ENCODE measurements around the gene USP21. TPM values are rescaled to one million over a fixed set of nuclear protein-coding genes. Genes with fewer than 3 reads are reported as not detected.

Gene USP21
- total RNA-seq, 1 experiment from 2014 or later, result 43.9 TPM

- Histone ChIP-seq H3K9ac (ENCODE audit: low read length) (no peak overlapping the region), H4K20me1 (ENCODE audit: insufficient read depth, low read depth, low read length) (no peaks in the 10 kb centered on the region), H2AFZ (ENCODE audit: low read length) (no peak overlapping the region), H3K27ac (ENCODE audit: low read length) (no peak overlapping the region), H3K4me3 (ENCODE audit: low read length) (no peak overlapping the region), H3K9me2 (replicated peaks; ENCODE audit: insufficient read depth, low read length) (no peaks in the 10 kb centered on the region), H3K4me1 (ENCODE audit: low read length) (no peaks in the 10 kb centered on the region; the same call in 1 of the 2 replicates), H3K9me3 (ENCODE audit: low read length) (no peaks in the 10 kb centered on the region), H3K4me2 (ENCODE audit: low read depth, low read length, poor library complexity, severe bottlenecking) (no peak overlapping the region), H3K27me3 (ENCODE audit: low read length) (no peaks in the 10 kb centered on the region), H3K79me2 (ENCODE audit: low read length) (no peaks in the 10 kb centered on the region), H3K36me3 (ENCODE audit: insufficient read depth, low read length) (no peaks in the 10 kb centered on the region)
- no peak for DNase-seq
Observed at GRCh38 chr1:161140755-161141400, 18.4 kb upstream of the USP21 start.

- Histone ChIP-seq H3K9me3 (ENCODE audit: low read length) (no peaks in the 10 kb centered on the region), H3K9me2 (replicated peaks; ENCODE audit: insufficient read depth, low read length) (no peaks in the 10 kb centered on the region), H3K27ac (ENCODE audit: low read length) (no peak overlapping the region), H2AFZ (ENCODE audit: low read length) (no peak overlapping the region), H3K27me3 (ENCODE audit: low read length) (no peaks in the 10 kb centered on the region), H3K4me2 (ENCODE audit: low read depth, low read length, poor library complexity, severe bottlenecking) (no peak overlapping the region), H3K4me1 (ENCODE audit: low read length) (no peaks in the 10 kb centered on the region), H3K79me2 (ENCODE audit: low read length) (no peaks in the 10 kb centered on the region), H3K4me3 (ENCODE audit: low read length) (no peak overlapping the region), H4K20me1 (ENCODE audit: insufficient read depth, low read depth, low read length) (no peaks in the 10 kb centered on the region), H3K36me3 (ENCODE audit: insufficient read depth, low read length) (no peaks in the 10 kb centered on the region), H3K9ac (ENCODE audit: low read length) (no peak overlapping the region)
- DNase-seq, result no peak
Observed at GRCh38 chr1:161145832-161146231, 13.5 kb upstream of the USP21 start.

DNA sequence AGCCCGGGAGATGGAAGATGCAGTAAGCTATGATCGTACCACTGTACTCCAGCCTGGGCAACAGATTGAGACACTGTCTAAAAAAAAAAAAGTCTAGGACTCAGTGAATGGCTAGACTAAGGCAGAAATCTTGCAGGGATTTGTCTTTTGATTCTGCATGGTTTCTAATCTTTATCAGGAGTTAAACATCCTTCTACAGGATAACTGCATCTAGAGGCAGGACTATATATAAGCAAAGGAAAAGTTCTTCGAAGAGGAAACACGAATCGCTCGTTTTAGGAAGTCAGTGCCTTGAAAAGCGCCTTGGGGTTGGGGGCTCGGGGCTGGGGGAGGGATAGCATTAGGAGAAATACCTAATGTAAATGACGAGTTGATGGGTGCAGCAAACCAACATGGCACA lies 6.1 kb upstream of the USP21 start:
- Histone ChIP-seq H3K27me3 (ENCODE audit: low read length) (no peaks in the 10 kb centered on the region), H3K4me3 (ENCODE audit: low read length) (peak overlapping the region; percentile 90), H4K20me1 (ENCODE audit: insufficient read depth, low read depth, low read length) (no peaks in the 10 kb centered on the region), H3K4me1 (ENCODE audit: low read length) (peaks cover 18% of the 10 kb centered on the region), H3K27ac (ENCODE audit: low read length) (peak overlapping the region; percentile 84), H3K9me3 (ENCODE audit: low read length) (no peaks in the 10 kb centered on the region), H3K9me2 (replicated peaks; ENCODE audit: insufficient read depth, low read length) (no peaks in the 10 kb centered on the region), H3K79me2 (ENCODE audit: low read length) (peaks cover 18% of the 10 kb centered on the region), H3K4me2 (ENCODE audit: low read depth, low read length, poor library complexity, severe bottlenecking) (peak overlapping the region; percentile 69), H3K9ac (ENCODE audit: low read length) (peak overlapping the region; percentile 84), H3K36me3 (ENCODE audit: insufficient read depth, low read length) (0 out of 2 replicates have a peak, but pooled peaks cover 3% of the 10 kb centered on the region), H2AFZ (ENCODE audit: low read length) (no peak overlapping the region)
- peak; percentile 50 for DNase-seq

DNA sequence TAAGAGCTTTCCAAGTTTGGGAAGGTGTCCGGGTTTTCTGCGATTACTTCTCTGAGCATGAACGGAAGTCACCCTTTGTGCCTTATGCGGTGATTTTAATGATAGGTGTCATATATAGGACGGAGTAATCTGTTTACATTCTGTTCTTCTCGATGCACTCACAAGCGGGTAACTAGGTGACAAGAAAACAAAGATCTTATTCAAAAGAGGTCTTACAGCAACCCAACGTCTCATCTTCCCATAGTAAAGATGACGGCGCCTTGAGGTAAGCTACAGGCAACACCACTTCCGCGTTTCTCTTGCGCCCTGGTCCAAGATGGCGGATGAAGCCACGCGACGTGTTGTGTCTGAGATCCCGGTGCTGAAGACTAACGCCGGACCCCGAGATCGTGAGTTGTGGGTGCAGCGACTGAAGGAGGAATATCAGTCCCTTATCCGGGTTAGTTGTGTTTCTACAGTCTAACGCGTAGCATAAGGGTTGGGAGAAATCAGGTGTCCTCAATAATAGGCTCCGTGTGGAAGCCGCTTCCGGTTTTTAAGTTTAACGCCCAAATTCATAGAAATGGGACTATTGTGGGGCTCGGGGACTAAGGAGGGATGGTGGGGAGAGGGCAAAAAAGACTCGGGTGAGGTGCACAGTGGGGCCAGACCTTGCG lies 5.5 kb upstream of the USP21 start, which contains the start of gene UFC1:
Gene UFC1 (plus strand): TSS at position 297 of the 656 bp plus-strand sequence. CDS start 20 bp downstream, at position 317.
- Histone ChIP-seq H3K9me3 (ENCODE audit: low read length) (no peaks in the 10 kb centered on the region), H3K9ac (ENCODE audit: low read length) (peak within 1 kb of the TSS; percentile 84), H3K27ac (ENCODE audit: low read length) (peak within 1 kb of the TSS; percentile 84), H3K4me3 (ENCODE audit: low read length) (peak within 1 kb of the TSS; percentile 90), H3K36me3 (ENCODE audit: insufficient read depth, low read length) (0 out of 2 replicates have a peak, but pooled peaks cover 3% of the 10 kb centered on the region), H3K4me1 (ENCODE audit: low read length) (peaks cover 25% of the 10 kb centered on the region), H3K79me2 (ENCODE audit: low read length) (peaks cover 18% of the 10 kb centered on the region), H2AFZ (ENCODE audit: low read length) (peak within 1 kb of the TSS; percentile 87), H3K27me3 (ENCODE audit: low read length) (no peaks in the 10 kb centered on the region), H3K9me2 (replicated peaks; ENCODE audit: insufficient read depth, low read length) (no peaks in the 10 kb centered on the region), H4K20me1 (ENCODE audit: insufficient read depth, low read depth, low read length) (no peaks in the 10 kb centered on the region), H3K4me2 (ENCODE audit: low read depth, low read length, poor library complexity, severe bottlenecking) (peak within 1 kb of the TSS; percentile 69)
- DNase-seq, result peak; percentile 96

GRCh38 chr1:161157867-161158266 lies 1.4 kb upstream of the USP21 start:
- H3K9me2 ChIP-seq (replicated peaks; ENCODE audit: insufficient read depth, low read length), result no peaks in the 10 kb centered on the region
- peaks cover 37% of the 10 kb centered on the region for H3K79me2 ChIP-seq (ENCODE audit: low read length)
- no peak overlapping the region for H3K9ac ChIP-seq (ENCODE audit: low read length)
- H3K27ac ChIP-seq (ENCODE audit: low read length), result no peak overlapping the region
- H3K4me2 ChIP-seq (ENCODE audit: low read depth, low read length, poor library complexity, severe bottlenecking), result no peak overlapping the region
- H4K20me1 ChIP-seq (ENCODE audit: insufficient read depth, low read depth, low read length), result no peaks in the 10 kb centered on the region
- H3K4me3 ChIP-seq (ENCODE audit: low read length), result no peak overlapping the region
- H3K27me3 ChIP-seq (ENCODE audit: low read length), result no peaks in the 10 kb centered on the region
- peaks cover 52% of the 10 kb centered on the region for H3K4me1 ChIP-seq (ENCODE audit: low read length)
- no peaks in the 10 kb centered on the region for H3K9me3 ChIP-seq (ENCODE audit: low read length)
- 0 out of 2 replicates have a peak, but pooled peaks cover 3% of the 10 kb centered on the region for H3K36me3 ChIP-seq (ENCODE audit: insufficient read depth, low read length)
- DNase-seq, result peak; percentile 62
- H2AFZ ChIP-seq (ENCODE audit: low read length), result no peak overlapping the region

DNA sequence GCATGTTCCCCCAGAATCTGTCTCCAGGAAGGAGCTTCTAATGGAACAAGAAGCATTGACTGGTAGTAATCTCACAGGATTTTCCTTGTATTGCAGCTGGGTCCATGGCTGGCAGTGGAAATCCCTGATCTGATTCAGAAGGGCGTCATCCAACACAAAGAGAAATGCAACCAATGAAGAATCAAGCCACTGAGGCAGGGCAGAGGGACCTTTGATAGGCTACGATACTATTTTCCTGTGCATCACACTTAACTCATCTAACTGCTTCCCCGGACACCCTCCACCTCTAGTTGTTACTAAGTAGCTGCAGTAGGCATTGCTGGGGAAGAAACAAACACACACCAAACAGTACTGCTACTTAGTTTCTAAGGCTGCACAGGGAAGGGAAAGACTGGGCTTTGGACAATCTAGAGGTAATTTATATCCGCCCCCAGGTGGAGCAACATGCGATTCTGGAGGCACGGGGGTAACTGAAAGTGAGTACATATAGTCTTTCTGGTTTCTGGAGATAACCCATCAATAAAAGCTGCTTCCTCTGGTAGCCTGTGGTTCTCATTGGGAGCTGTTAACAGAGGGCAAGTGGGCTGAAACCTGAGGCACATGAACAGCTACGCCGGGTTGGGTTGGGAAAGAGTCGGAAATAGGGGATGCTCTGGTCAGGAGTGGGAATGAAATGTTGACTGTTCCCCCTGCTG lies 837 bp upstream of the USP21 start:
- Histone ChIP-seq H3K4me2 (ENCODE audit: low read depth, low read length, poor library complexity, severe bottlenecking) (peak overlapping the region; percentile 98), H4K20me1 (ENCODE audit: insufficient read depth, low read depth, low read length) (no peaks in the 10 kb centered on the region), H3K9ac (ENCODE audit: low read length) (peak overlapping the region; percentile 98), H3K27me3 (ENCODE audit: low read length) (no peaks in the 10 kb centered on the region), H3K27ac (ENCODE audit: low read length) (peak overlapping the region; percentile 8; the same call in 1 of the 2 replicates), H3K9me3 (ENCODE audit: low read length) (no peaks in the 10 kb centered on the region), H3K36me3 (ENCODE audit: insufficient read depth, low read length) (0 out of 2 replicates have a peak, but pooled peaks cover 3% of the 10 kb centered on the region), H2AFZ (ENCODE audit: low read length) (peak overlapping the region; percentile 69; the same call in 1 of the 2 replicates), H3K4me3 (ENCODE audit: low read length) (peak overlapping the region; percentile 95), H3K9me2 (replicated peaks; ENCODE audit: insufficient read depth, low read length) (no peaks in the 10 kb centered on the region), H3K79me2 (ENCODE audit: low read length) (peaks cover 37% of the 10 kb centered on the region), H3K4me1 (ENCODE audit: low read length) (peaks cover 49% of the 10 kb centered on the region)
- no peak for DNase-seq

DNA sequence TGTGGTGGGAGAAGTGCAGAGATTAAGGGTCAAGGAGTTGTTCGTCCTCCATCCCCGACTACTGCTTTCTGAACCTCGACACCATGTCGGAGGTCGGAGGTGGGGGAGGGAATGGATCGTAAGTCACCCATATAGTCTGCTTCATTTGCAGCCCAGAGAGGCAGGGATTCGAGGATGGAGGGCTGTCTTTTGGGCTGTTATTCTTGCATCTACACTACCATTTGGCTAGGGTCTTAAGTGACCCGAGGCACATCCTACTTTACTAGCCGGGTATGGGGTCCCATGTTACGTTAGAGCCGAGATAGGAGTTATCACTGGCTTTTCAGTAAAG lies 578 bp downstream of the USP21 start:
- Histone ChIP-seq H3K9ac (ENCODE audit: low read length) (peak overlapping the region; percentile 98), H4K20me1 (ENCODE audit: insufficient read depth, low read depth, low read length) (no peaks in the 10 kb centered on the region), H3K27ac (ENCODE audit: low read length) (peak overlapping the region; percentile 74), H3K9me2 (replicated peaks; ENCODE audit: insufficient read depth, low read length) (no peaks in the 10 kb centered on the region), H3K79me2 (ENCODE audit: low read length) (peaks cover 28% of the 10 kb centered on the region), H3K4me3 (ENCODE audit: low read length) (peak overlapping the region; percentile 95), H3K4me2 (ENCODE audit: low read depth, low read length, poor library complexity, severe bottlenecking) (peak overlapping the region; percentile 98), H3K9me3 (ENCODE audit: low read length) (no peaks in the 10 kb centered on the region), H3K36me3 (ENCODE audit: insufficient read depth, low read length) (0 out of 2 replicates have a peak, but pooled peaks cover 3% of the 10 kb centered on the region), H2AFZ (ENCODE audit: low read length) (peak overlapping the region; percentile 65; the same call in 1 of the 2 replicates), H3K27me3 (ENCODE audit: low read length) (no peaks in the 10 kb centered on the region), H3K4me1 (ENCODE audit: low read length) (peaks cover 53% of the 10 kb centered on the region)
- no peak for DNase-seq

DNA sequence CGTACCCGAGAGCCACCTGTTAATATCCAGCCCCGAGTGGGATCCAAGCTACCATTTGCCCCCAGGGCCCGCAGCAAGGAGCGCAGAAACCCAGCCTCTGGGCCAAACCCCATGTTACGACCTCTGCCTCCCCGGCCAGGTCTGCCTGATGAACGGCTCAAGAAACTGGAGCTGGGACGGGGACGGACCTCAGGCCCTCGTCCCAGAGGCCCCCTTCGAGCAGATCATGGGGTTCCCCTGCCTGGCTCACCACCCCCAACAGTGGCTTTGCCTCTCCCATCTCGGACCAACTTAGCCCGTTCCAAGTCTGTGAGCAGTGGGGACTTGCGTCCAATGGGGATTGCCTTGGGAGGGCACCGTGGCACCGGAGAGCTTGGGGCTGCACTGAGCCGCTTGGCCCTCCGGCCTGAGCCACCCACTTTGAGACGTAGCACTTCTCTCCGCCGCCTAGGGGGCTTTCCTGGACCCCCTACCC lies 1.4 kb downstream of the USP21 start:
- no peak overlapping the region for H3K27ac ChIP-seq (ENCODE audit: low read length)
- H2AFZ ChIP-seq (ENCODE audit: low read length), result no peak overlapping the region
- peak overlapping the region; percentile 98 for H3K4me2 ChIP-seq (ENCODE audit: low read depth, low read length, poor library complexity, severe bottlenecking)
- peaks cover 20% of the 10 kb centered on the region for H3K79me2 ChIP-seq (ENCODE audit: low read length)
- no peaks in the 10 kb centered on the region for H3K9me3 ChIP-seq (ENCODE audit: low read length)
- H3K4me1 ChIP-seq (ENCODE audit: low read length), result peaks cover 54% of the 10 kb centered on the region
- DNase-seq, result no peak
- H3K9me2 ChIP-seq (replicated peaks; ENCODE audit: insufficient read depth, low read length), result no peaks in the 10 kb centered on the region
- peak overlapping the region; percentile 98 for H3K9ac ChIP-seq (ENCODE audit: low read length)
- 0 out of 2 replicates have a peak, but pooled peaks cover 3% of the 10 kb centered on the region for H3K36me3 ChIP-seq (ENCODE audit: insufficient read depth, low read length)
- H4K20me1 ChIP-seq (ENCODE audit: insufficient read depth, low read depth, low read length), result no peaks in the 10 kb centered on the region
- no peaks in the 10 kb centered on the region for H3K27me3 ChIP-seq (ENCODE audit: low read length)
- peak overlapping the region; percentile 95; the same call in 1 of the 2 replicates for H3K4me3 ChIP-seq (ENCODE audit: low read length)
